Endometrium (tissue), 2 donors: ENCODE data around the gene COL28A1.

ENCODE experiments used
- FAIRE-seq: peaks from 2 replicates; lab custom pipeline; 2012; peaks lifted over from hg19 to GRCh38; lab: Jason Lieb, UNC
- donor health status: control.
- donor health status: control.

The COL28A1 gene

GRCh38 chr7:7330997-7331396 lies 204.7 kb downstream of the COL28A1 start:
- FAIRE-seq: no peak

- no peak for FAIRE-seq
Observed at GRCh38 chr7:7329326-7329725, 206.3 kb downstream of the COL28A1 start.

- no peak for FAIRE-seq
Observed at GRCh38 chr7:7327423-7327822, 208.2 kb downstream of the COL28A1 start.

- FAIRE-seq: no peak
Observed at GRCh38 chr7:7324698-7325097, 211.0 kb downstream of the COL28A1 start.

GRCh38 chr7:7323921-7324320 lies 211.8 kb downstream of the COL28A1 start:
- FAIRE-seq: no peak

GRCh38 chr7:7323352-7323751 lies 212.3 kb downstream of the COL28A1 start:
- no peak for FAIRE-seq

- FAIRE-seq: no peak
Observed at GRCh38 chr7:7321681-7322080, 214.0 kb downstream of the COL28A1 start.

DNA sequence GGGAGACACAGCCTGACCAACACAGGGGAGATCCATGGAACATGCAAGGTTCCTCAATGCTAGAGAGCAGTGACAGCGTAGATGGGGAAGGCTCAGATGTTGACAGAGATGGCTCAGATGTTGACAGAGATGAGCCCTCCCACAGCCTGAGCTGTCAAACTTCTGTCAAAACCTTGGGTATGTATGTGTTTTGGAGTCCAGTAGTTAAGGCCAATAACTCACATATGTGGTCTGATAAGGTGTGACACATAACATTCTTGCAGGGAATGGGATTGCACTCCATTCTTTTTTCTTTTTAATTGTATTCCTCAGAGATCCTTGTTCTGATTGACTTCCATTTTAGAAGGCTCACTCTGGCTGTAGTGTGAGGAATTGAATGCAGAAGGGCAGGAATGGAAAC lies 217.1 kb downstream of the COL28A1 start:
- FAIRE-seq: no peak

DNA sequence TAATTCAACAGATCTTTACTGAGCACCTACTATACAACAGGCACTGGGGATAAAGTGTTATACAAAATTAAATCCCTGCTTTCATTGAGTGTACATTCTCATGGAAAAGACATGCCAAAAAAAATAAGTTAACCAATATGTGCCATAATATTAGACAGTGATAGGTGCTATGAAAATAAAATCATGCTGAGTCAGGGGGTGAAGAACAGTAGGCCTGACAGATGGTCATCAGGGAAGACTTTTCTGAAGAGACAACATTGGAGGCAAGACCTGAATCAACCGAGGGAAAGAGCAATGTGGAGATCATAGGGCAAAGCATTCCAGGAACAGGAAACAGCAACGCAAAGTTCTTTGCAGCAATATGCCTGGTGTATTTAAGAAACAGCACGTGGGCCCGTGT lies 217.8 kb downstream of the COL28A1 start:
- FAIRE-seq: no peak

- no peak for FAIRE-seq
Observed at GRCh38 chr7:7315851-7316250, 219.8 kb downstream of the COL28A1 start.

- no peak for FAIRE-seq
Observed at GRCh38 chr7:7312323-7312722, 223.3 kb downstream of the COL28A1 start.

DNA sequence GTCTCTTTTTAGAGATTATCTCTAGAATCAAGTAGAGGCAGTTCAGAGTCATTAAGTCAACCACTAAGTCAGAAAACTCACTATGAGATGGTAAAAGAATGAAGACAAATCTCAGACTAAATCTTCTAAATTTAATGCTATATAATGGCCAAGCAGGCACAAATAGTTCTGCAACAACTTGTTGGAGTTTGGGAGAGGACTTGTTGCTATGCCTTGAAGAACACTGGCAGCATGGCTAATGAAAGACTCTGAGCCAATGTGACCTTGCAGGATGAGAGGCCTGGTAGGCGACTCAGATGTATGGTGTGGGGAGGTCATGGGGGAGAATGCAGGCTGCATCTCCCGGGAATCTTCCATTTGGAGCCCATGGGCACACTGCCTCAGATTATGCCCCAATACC lies 224.7 kb downstream of the COL28A1 start:
- no peak for FAIRE-seq

DNA sequence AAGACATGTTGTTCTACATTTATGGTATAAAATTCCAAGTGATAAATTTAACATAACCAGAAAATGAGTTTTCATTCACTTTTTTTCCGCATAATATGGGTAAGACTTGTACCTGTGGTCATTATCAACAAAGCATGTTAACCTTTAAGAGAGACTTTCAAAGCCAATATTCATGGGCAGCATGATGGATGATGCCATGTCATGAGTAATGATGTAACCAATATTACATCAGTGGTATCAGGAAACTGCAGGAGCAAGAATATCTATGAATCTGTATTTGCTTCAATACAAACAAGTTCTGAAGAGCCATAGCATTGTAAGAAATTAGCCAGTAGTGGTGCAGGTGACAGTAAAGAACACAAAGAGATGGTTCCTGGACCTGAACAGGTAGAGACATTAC lies 226.5 kb downstream of the COL28A1 start:
- FAIRE-seq: no peak
